Uterus (tissue), 4 donors: ENCODE data around the gene TMEM245. TPM values are rescaled to one million over a fixed set of nuclear protein-coding genes. Genes with fewer than 3 reads are reported as not detected.

Experiments
- DNase-seq, 2 donors: peaks; one replicate each; pipeline ENCODE4 v3.0.0-alpha.2; 2019 to 2020
- H3K27ac ChIP-seq, 2 donors: fragments of 200-600 bp; sonication (generic); 1 replicate in 1 of 2; 2 replicates in 1 of 2; pipeline ENCODE4 v1.5.1; 2016 to 2018
- H3K27me3 ChIP-seq, 2 donors: fragments of 200-600 bp; sonication (generic); one replicate each; pipeline ENCODE4 v1.5.1; 2018 to 2019; ENCODE audit warnings: control low read depth in 1 of 2
- H3K36me3 ChIP-seq, 2 donors: fragments of 200-600 bp; sonication (generic); one replicate each; pipeline ENCODE4 v1.5.1; 2019; ENCODE audit warnings: control low read depth in 1 of 2
- H3K4me1 ChIP-seq, 2 donors: fragments of 200-600 bp; sonication (generic); one replicate each; pipeline ENCODE4 v1.5.1; 2018 to 2019; ENCODE audit warnings: control low read depth in 1 of 2
- H3K4me3 ChIP-seq, 2 donors: fragments of 200-600 bp; sonication (generic); 1 replicate in 1 of 2; 2 replicates in 1 of 2; pipeline ENCODE4 v1.5.1; 2018 to 2019; ENCODE audit warnings: mild to moderate bottlenecking in 1 of 2
- H3K9me3 ChIP-seq, 2 donors: fragments of 200-600 bp; sonication (generic); one replicate each; pipeline ENCODE4 v1.5.1; 2019; ENCODE audit warnings: control low read depth in 1 of 2
- POLR2A ChIP-seq, 2 donors: fragments of 450-650 bp; IDR thresholded peaks; one replicate each; pipeline ENCODE4 v1.6.1; 2016; ENCODE audit warnings: antibody characterized with exemption in 2 of 2, mild to moderate bottlenecking in 1 of 2, moderate library complexity in 1 of 2
- intact Hi-C: fragments of 100-400 bp; cut with DNase I; formaldehyde crosslinking; loops from one replicate; pipeline ENCODE4 v1.15.1; 2023; ENCODE audit warnings: low total_unique reads
- total RNA-seq, 4 donors: library from RNA; depleted of rRNA in 3 of 4; stranded (reverse); fragments of >200 nt in 3 of 4; gene quantifications; one replicate each; pipeline versions ENCODE4 v1.1.0 to v1.2.4, GENCODE V29; 2014 to 2023
- TF ChIP-seq, protein P1 (sequence below), 4 experiments: fragments of 200-600 bp in 2 of 4; fragments of 450-650 bp in 2 of 4; sonication (generic) in 2 of 4; IDR thresholded peaks; one replicate each; pipeline ENCODE4 v1.5.1; 2016 to 2019; ENCODE audit warnings: antibody characterized with exemption in 4 of 4, mild to moderate bottlenecking in 2 of 4, moderate library complexity in 1 of 4
- donor health status: DM: yes; HTN: yes; CAD: no.

TMEM245 gene
- total RNA-seq, 4 donors from 2014 or later = 59.7 to 80.0 (median 76.0) TPM

DNA sequence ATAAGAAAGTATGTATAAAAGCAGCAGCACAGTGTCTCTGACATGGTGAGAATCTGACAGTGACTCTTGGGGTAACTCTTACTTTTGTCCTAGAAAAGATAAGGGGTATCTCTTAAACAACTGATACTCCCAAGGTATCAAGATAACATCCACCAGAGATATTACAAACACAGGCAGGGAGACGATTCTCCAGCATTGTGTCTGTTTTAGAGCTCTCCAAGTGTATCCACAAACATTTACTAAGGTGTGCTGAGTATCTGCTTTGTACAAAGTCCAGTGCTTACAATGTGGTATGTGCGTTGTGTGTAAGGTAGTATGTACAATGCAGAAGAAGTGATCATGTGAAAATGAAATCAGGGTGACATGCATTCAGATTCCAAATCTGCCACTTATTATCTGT is 4.4 kb upstream of the TMEM245 start:
- no peaks in the 10 kb centered on the region for H3K27me3 ChIP-seq
- intact Hi-C loops = no loop called here

DNA sequence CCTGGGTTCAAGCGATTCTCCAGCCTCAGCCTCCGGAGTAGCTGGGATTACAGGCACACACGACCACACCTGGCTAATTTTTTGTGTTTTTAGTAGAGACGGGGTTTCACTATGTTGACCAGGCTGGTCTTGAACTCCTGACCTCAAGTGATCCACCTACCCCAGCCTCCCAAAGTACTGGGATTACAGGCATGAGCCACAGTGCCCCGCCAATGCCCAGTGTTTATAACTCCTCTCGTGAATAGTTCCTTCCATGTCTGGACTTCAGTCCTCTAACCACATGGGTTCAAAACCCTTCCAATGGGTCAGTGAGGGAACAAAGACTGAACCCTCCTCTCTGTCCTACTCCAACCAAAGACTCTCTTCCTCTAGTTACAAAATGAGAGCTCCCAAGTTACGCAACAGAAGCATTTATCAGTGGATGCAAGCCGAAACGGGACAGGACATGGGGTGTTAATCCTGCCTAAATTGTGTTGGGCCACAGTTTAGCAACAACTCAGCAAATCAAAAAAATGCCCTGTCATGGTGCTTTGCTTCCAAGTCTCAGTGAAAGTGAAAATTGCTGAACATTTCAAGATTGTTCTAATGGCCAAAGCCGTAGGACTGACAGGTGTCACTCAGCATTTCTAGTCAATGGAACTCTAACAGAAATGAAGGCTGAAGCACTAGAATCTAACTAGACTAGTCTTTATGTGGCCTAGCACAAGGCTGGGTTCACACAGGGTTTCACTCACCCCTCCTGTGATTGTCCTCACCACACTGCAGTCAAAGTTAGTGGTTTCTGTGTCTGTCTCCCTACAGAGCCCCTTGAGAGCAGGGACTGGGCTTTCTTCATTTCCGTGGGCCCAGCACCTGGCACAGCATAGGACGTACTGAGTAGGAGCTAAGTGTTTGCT is 3.2 kb upstream of the TMEM245 start:
- no peak overlapping the region for H3K4me3 ChIP-seq
- no peaks in the 10 kb centered on the region for H3K27me3 ChIP-seq
- DNase-seq = no peak
- H3K4me1 ChIP-seq = no peaks in the 10 kb centered on the region
- intact Hi-C loops = no loop called here
- TF ChIP-seq, protein P1, sequence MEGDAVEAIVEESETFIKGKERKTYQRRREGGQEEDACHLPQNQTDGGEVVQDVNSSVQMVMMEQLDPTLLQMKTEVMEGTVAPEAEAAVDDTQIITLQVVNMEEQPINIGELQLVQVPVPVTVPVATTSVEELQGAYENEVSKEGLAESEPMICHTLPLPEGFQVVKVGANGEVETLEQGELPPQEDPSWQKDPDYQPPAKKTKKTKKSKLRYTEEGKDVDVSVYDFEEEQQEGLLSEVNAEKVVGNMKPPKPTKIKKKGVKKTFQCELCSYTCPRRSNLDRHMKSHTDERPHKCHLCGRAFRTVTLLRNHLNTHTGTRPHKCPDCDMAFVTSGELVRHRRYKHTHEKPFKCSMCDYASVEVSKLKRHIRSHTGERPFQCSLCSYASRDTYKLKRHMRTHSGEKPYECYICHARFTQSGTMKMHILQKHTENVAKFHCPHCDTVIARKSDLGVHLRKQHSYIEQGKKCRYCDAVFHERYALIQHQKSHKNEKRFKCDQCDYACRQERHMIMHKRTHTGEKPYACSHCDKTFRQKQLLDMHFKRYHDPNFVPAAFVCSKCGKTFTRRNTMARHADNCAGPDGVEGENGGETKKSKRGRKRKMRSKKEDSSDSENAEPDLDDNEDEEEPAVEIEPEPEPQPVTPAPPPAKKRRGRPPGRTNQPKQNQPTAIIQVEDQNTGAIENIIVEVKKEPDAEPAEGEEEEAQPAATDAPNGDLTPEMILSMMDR (IDR thresholded peaks at IDR 0.05) = no peak
- no peak for TF ChIP-seq POLR2A (IDR thresholded peaks at IDR 0.05)
- no peak overlapping the region for H3K27ac ChIP-seq
- no peaks in the 10 kb centered on the region for H3K36me3 ChIP-seq
- no peaks in the 10 kb centered on the region for H3K9me3 ChIP-seq

More for the DNA sequence above, 4.4 kb upstream of the TMEM245 start:
- TF ChIP-seq POLR2A (IDR thresholded peaks at IDR 0.05) = no peak
- TF ChIP-seq, protein P1 (IDR thresholded peaks at IDR 0.05) = no peak
- no peaks in the 10 kb centered on the region for H3K4me1 ChIP-seq
- no peak overlapping the region for H3K27ac ChIP-seq
- H3K4me3 ChIP-seq = no peak overlapping the region
- H3K9me3 ChIP-seq = no peaks in the 10 kb centered on the region
- no peaks in the 10 kb centered on the region for H3K36me3 ChIP-seq
- DNase-seq = no peak

DNA sequence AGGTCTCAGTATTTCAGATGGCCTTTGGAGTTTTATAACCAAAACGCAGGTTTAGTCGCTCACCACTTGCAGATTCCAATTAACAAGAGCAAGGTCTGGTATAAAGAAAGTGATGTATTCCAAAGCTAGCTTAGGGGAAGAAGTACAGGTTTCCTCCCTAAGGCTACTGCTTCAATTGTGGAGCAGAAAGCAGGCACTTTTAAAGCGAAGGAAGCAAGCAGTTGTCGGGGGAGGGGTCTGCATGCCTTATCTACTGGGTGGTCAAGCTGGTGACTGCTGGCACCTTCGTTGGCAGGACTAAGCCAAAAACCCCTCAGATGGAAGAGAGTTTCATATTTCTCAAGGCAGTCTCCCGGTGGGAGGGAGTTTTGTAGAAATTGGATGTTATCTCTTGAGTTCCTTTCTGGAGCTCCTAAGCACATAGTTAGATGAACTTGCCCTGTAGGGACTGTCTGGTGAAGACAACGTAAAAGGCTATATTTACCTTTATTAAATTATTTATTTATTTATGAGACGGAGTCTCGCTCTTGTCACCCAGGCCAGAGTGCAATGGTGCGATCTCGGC is 1.6 kb upstream of the TMEM245 start:
- Histone ChIP-seq H3K4me3 (no peak overlapping the region), H3K4me1 (peaks cover 0 to 4% of the 10 kb centered on the region in 2 donors), H3K36me3 (no peaks in the 10 kb centered on the region), H3K27me3 (no peaks in the 10 kb centered on the region), H3K27ac (no peak overlapping the region), H3K9me3 (no peaks in the 10 kb centered on the region)
- TF ChIP-seq, protein P1 (IDR thresholded peaks at IDR 0.05) = no peak
- TF ChIP-seq POLR2A (IDR thresholded peaks at IDR 0.05) = no peak
- DNase-seq = no peak
- intact Hi-C loops = no loop called here

DNA sequence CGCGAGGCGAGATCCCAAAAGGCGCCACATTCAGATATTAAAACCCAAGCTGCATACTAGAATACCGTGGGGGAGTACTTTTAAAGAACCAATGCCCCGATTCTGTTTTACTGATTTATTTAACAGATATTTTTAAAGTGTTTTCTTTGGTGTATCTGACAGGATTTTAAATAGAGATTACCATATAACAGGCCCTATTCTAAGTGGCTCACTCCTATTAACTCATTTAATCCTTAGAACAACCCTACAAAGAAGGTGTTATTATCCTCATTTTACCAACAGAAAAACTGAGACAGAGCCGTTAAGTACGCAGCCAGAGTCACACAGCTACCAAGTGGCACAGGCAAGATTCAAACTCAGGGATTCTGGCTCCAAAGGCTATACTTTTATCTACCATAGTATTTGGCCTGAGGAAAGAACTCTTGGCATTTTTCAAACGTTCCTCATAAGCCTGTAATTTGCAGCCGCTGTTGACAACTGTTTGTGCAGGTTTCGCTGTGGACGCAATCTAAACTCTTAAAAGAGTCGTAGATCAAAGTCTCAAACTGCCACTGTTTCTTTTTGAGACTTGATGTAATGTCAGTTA is 550 bp upstream of the TMEM245 start:
- intact Hi-C loops = no loop called here
- TF ChIP-seq, protein P1 (IDR thresholded peaks at IDR 0.05) = no peak
- no peak for TF ChIP-seq POLR2A (IDR thresholded peaks at IDR 0.05)
- Histone ChIP-seq H3K27me3 (no peaks in the 10 kb centered on the region), H3K36me3 (no peaks in the 10 kb centered on the region), H3K27ac (no peak overlapping the region), H3K4me3 (no peak overlapping the region), H3K4me1 (peaks cover 0 to 5% of the 10 kb centered on the region in 2 donors), H3K9me3 (no peaks in the 10 kb centered on the region)
- DNase-seq = no peak
